ENCODE measurements around the gene E2F6. TPM values are rescaled to one million over a fixed set of nuclear protein-coding genes. Genes with fewer than 3 reads are reported as not detected.
A peak's percentile ranks its signal among the peaks of the same experiment; 100 is the strongest.

Gene E2F6
- total and polyA plus RNA-seq, 2 of the 13 experiments (the other 11 are each of a cell fraction or from before 2014, with no cell fraction given): 27.3 to 36.0 TPM

- no peak for TF ChIP-seq MED8 (CRISPR knock-in tag; IDR thresholded peaks at IDR 0.05; ENCODE audit: insufficient replicate concordance)
- TF ChIP-seq ZNF737 (CRISPR knock-in tag; IDR thresholded peaks at IDR 0.05; ENCODE audit: borderline replicate concordance): no peak
- no peak for TF ChIP-seq CREM (IDR thresholded peaks at IDR 0.05)
- TF ChIP-seq CREM (CRISPR knock-in tag; IDR thresholded peaks at IDR 0.05): no peak
- no peak for TF ChIP-seq KDM4B (CRISPR knock-in tag; IDR thresholded peaks at IDR 0.05)
- TF ChIP-seq ZMAT3 (CRISPR knock-in tag; conservative IDR thresholded peaks at IDR 0.05): no peak
- no peak for TF ChIP-seq KLF11 (CRISPR knock-in tag; IDR thresholded peaks at IDR 0.05)
- no peak for TF ChIP-seq ZNF557 (CRISPR knock-in tag; IDR thresholded peaks at IDR 0.05)
- TF ChIP-seq KDM3A (CRISPR knock-in tag; IDR thresholded peaks at IDR 0.05; ENCODE audit: low read depth): peak; percentile 58; the same call in 1 of the 2 replicates
- TF ChIP-seq ZBTB20 (CRISPR knock-in tag; IDR thresholded peaks at IDR 0.05; ENCODE audit: borderline replicate concordance, low read depth): no peak
- no peak for TF ChIP-seq ZNF235 (CRISPR knock-in tag; IDR thresholded peaks at IDR 0.05; ENCODE audit: borderline replicate concordance)
- TF ChIP-seq MLX (CRISPR knock-in tag; IDR thresholded peaks at IDR 0.05): no peak
- TF ChIP-seq ZNF589 (CRISPR knock-in tag; conservative IDR thresholded peaks at IDR 0.05): no peak; the same call in 1 of the 2 replicates
- TF ChIP-seq MXD1 (CRISPR knock-in tag; IDR thresholded peaks at IDR 0.05): no peak
- TF ChIP-seq SP140L (CRISPR knock-in tag; IDR thresholded peaks at IDR 0.05; ENCODE audit: borderline replicate concordance): no peak
- no peak for TF ChIP-seq SNAPC4 (CRISPR knock-in tag; IDR thresholded peaks at IDR 0.05)
- no peak for TF ChIP-seq ZNF614 (CRISPR knock-in tag; IDR thresholded peaks at IDR 0.05; ENCODE audit: borderline replicate concordance)
- TF ChIP-seq ZNF333 (CRISPR knock-in tag; IDR thresholded peaks at IDR 0.05; ENCODE audit: borderline replicate concordance): no peak
- TF ChIP-seq FOXO4 (CRISPR knock-in tag; conservative IDR thresholded peaks at IDR 0.05): no peak
- TF ChIP-seq HIC2 (CRISPR knock-in tag; IDR thresholded peaks at IDR 0.05; ENCODE audit: low read depth): no peak
- no peak for TF ChIP-seq EHMT2 (IDR thresholded peaks at IDR 0.05; ENCODE audit: borderline replicate concordance, low read depth, low read length)
These were observed 16.6 kb upstream of the E2F6 start (continued) for GRCh38 chr2:11482473-11483035.

All from HepG2 (cell line).